Activated CD4-positive, alpha-beta T cell treated with anti-CD3 and anti-CD28 coated beads for 48 hours (primary cell): Measurements from ENCODE around the gene CDC123.
"Not testable (repeated sequence)": the region's sequence is repeated elsewhere in the genome, so short reads cannot be mapped to it uniquely, and the experiment has no call there.

ENCODE experiments used
- DNase-seq: peaks from one replicate; pipeline ENCODE4 v3.0.0-alpha.2; 2020

The CDC123 gene, protein sequence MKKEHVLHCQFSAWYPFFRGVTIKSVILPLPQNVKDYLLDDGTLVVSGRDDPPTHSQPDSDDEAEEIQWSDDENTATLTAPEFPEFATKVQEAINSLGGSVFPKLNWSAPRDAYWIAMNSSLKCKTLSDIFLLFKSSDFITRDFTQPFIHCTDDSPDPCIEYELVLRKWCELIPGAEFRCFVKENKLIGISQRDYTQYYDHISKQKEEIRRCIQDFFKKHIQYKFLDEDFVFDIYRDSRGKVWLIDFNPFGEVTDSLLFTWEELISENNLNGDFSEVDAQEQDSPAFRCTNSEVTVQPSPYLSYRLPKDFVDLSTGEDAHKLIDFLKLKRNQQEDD

DNA sequence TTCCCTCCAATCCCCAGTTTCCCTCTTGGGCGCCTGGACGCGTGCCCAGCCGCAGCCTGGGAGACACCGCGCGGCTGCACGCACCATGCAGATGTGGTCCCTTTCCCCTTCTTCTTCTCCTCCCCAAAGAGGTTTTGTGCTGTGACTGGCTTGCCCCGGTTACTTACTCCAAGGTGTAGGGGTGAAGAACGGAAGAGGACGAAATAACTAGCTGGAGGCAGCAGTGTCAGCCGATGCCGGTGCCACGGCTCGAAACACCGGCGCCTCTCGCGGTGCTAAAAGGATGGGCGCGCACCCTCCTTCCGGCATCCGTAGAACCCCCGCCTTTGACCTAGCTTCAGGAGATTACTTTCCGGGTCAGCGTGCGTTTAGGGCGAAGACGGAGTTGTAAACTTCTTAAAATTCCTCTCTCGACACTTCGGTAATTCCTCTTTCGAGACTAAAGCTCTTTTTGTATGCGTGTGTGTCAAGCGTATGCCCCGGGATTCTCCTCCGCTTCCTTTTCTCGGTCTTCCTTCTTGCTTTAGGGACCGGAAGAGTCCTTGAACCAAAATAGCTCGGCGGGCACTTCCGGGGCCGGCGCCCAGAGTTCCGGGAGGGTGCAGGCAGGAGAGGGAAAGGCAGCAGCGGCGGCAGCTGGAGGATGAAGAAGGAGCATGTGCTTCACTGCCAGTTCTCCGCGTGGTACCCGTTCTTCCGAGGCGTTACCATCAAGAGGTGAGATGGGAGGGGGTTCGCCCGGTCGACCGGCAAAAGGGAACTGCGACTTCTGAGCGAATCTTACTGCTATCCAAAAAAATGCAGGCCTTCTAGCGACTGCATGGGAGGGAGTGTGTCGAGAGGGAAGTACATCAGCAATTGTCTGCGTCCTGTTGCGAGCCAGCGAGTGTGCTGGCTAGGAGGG is at the start of gene CDC123, which contains the start of gene NUDT5:
Gene CDC123, plus strand, starts transcription at position 586 of the 904 bp plus-strand sequence. Its CDS starts 58 bp downstream, at position 644.
Gene NUDT5, minus strand, starts transcription at position 289 of the 904 bp plus-strand sequence. CDS start 9,600 bp downstream, outside the sequence.
- peak; percentile 92 for DNase-seq

DNA sequence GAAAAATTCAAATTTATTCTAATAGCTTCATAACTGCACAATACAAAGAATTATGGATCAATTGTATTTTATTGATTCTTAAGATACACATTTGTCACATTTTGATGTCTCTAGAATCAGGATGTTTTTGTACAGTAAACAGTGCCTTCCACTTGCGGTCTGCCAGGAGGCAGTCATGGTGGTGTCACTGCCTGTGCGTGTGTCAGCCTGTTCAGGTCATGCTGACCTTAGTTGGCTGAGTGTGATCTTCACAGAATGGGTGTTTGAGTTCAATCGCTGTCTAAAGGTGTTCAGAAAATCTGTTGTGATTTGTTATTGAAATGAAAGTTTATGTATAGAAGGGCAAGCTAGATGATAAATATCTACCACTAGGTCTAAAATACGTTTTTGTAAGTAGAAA is 45.8 kb upstream of the CDC123 start:
- no peak for DNase-seq

DNA sequence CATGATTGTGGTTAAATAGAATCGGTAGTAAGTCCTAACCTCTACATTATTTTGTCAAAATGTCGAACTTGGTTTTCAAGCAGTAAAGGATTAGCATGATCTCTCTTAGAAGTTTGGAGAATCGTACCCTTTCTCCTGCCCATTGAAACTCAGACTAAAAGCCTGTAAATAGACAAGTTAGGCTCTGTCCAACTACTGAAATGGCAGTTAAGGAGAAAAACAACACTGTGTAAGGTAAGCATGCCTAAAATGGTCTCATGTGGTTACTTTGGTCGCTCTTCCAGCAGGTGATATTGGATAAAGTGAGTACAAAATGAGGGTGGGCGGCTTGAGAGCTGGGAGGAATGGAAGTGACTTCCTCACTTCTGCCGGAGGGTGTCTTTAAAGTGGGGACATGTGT is 41.5 kb upstream of the CDC123 start:
- DNase-seq: no peak

DNA sequence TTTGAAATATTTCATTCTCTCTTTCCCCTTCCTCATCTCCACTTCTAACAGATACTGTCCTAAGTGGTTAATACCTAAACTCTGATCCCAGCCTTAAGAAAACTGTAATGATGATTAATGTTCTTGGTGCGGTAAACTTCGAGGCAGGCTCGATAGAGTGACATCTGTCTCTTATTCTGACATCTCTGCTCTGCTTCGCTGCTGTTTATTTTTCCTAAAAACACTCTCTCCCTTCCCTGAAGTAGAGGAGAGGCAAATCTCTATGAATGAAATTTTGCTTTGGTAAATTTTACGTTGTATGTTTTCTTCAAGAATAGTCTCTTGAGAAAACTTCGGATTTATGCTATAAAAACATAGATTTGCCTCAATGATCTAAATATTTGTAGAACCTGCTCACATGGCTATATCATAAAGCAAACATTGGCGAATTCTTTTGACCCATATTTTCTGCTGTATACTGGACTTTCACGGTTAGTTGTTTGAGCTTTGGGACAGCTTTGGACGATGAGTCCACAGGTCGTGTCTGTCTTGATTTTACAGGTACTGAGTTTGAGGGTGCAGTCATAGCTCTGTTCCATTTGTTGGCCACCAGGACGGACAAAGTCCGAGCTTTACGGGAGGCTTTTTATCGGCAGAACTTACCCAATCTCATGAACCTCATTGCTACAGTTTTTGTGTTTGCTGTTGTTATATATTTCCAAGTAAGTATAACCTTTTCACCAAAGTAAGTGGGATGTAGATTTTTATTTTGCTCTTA is 39.4 kb upstream of the CDC123 start:
- no peak for DNase-seq

DNA sequence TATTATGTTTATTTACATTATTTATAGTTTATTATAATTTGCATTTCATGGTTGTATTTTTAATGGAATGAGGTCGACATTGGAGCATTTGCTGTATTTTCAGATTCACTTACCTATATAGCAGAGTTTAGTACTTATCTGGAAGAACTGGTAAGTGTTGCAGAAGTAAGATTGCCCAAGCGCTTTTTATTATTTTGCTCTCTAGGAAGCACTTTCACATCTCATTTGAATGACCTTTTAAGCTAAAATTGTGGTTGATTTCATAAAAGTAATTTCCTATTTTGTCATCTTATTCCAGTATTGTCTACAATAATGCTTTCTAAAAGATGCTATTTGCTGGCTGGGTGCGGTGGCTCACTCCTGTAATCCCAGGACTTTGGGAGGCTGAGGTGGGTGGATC is 37.9 kb upstream of the CDC123 start:
- DNase-seq: no peak

DNA sequence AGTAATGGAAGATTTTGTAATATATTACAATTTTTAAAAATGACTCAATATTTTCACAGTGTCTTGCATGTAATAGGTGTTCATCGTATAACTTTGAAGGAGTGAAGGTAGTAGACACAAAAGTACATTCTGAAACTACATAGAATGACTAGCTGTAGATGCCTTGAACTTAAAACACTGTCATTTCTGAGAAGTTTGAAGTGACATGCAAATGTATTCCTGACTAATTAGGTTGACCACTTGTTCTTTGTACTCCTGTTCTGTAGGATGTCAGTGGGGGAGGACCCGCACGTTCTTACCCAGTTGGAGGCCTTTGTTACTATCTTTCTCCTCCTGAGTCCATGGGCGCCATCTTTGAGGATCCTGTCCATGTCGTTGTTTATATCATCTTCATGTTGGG is 35.3 kb upstream of the CDC123 start:
- no peak for DNase-seq

DNA sequence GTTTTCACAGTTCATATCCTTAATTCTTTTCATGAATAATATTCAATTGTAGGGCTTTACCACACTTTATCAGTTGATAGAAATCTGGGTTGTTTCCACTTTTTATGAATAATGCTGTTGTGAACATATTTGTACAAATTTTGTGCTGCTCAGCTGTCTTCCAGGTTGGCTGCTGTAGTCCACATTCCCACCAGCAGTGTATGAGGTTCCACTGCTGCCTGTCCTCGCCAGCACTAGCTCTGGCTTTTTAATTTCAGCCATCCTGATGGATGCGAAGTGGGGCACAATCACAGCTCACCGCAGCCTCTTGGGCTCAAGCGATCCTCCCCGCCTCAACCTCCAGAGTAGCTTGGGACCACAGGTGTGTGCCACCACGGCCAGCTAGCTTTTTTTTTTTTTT is 33.1 kb upstream of the CDC123 start:
- no peak for DNase-seq

DNA sequence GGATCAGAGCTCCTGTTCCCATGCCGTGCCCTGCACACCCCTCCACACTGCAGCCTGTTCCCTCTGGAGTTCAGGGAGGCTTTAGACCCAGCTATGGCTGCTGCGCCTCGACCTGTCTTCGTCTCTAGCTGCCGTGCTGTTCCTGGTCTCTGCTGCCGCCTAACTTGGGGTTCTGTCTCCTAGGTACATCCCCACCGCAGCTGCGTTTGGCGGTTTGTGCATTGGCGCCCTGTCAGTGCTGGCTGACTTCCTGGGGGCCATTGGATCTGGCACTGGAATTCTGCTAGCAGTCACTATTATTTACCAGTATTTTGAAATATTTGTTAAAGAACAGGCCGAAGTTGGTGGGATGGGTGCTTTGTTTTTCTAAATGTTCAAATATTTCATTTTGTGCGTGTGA is 31.9 kb upstream of the CDC123 start:
- DNase-seq: no peak

DNA sequence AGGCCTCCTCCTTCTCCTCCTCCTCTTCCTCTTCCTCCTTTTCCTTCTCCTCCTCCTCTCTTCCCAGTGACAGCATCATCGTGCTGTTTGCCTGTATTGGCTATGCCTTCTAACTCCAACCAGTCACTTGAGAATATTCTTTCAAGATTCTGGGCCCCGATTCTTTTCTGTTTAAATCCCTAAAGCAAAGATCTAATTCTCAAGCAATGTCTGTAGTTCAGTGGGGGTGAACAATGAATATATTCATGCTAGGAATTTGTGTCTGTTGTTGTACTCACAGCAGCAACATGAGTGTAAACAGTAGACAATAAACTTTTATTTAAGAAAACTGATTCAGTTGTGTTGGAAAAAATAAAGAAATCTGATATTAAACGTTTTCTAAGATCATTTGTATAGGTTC is 31.0 kb upstream of the CDC123 start:
- DNase-seq: no peak

DNA sequence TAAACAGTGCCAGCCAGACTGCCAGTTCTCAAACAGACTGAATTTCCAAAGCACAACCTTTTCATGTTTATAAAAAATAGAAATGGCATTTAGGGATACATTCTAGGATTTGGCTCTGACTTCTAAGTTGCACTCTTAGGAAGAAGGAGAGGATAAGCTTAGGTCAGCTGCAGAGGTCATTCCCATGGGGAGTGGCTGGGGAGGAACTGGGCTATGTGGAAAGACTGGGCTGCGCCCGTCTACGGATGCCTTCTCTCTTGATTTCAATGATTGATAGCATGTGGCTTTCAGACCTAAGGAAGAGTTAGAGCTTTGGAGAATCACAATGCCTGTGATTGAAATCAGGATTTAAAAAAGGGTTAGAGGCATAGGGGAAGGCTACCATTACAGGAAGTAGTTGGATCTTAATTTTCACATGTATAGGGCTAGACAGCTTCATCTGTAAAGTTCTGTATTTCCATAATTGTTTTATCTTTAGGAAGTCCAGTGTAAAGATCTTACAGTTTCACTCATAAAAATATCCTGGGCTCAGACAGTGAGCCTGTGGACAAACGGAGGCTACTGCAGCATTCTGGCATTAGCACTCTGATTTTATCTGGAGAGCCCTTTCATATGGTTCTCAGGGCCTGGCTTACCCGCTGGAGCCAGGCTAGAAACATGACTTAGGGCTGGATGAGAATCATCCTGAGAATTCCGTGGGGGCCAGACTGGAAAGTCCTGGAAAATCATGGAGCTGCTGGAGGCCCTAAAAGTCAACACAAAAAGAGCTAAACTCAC is 29.8 kb upstream of the CDC123 start:
- no peak for DNase-seq

DNA sequence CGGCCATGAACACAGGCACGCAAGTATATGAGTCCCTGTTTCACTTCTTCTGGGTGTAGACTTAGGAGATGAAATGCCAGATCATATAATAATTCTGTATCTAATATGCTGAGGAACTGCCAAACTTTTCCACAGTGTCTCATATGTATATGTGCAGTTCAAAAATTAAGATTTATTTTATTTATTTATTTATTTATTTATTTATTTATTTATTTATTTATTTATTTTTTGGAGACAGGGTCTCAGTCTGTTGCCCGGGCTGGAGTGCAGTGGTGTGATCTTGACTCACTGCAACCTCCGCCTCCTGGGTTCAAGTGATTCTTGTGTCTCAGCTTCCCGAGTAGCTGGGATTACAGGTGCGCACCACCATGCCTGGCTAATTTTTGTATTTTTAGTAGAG is 24.5 kb upstream of the CDC123 start:
- not testable (repeated sequence) for DNase-seq

DNA sequence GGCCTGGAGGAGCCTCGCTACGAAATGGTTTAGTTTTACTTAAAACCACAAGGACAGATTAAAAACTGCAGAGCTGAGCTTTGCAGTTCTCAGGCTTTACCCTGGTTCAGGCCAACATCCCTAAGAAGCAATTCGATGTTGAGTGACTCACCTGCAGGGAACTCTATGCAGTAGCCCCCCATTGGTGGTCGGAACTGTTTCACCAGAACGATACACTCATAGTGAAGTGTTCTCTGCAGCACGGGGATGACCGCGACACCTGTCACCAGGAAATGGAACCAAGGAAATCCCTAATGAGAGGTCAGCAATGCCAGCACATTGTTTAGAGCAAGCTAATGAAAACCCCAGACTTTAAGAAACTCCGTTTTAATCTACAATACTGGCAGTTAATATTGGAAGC is 18.3 kb upstream of the CDC123 start:
- DNase-seq: peak; percentile 38

DNA sequence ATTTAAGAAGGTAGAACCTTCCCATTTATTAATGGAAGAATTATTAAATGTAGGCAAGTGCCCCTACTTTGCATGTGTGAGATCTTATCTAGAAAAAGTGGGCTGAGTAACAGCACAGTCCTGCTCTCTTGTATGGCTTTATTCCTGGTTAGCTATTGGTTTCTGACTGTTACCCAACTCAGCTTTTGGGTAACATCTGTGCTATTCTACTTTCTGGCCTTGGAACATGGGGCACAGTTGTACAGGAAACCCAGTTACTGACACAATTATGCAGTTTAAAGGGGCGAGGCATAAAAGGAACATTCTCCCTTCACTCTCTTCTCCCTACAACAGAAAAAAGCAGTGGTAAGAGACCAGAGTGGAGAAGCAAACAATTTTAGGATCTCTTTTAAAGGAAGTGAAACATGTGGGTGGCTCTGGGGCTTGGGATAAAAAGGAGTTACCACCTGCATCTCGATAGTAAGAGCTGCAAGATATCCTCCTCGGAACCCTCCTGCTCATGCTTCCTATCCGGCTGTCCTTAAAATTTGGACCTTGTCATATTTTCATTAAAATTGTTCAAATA is 16.3 kb upstream of the CDC123 start:
- no peak for DNase-seq

DNA sequence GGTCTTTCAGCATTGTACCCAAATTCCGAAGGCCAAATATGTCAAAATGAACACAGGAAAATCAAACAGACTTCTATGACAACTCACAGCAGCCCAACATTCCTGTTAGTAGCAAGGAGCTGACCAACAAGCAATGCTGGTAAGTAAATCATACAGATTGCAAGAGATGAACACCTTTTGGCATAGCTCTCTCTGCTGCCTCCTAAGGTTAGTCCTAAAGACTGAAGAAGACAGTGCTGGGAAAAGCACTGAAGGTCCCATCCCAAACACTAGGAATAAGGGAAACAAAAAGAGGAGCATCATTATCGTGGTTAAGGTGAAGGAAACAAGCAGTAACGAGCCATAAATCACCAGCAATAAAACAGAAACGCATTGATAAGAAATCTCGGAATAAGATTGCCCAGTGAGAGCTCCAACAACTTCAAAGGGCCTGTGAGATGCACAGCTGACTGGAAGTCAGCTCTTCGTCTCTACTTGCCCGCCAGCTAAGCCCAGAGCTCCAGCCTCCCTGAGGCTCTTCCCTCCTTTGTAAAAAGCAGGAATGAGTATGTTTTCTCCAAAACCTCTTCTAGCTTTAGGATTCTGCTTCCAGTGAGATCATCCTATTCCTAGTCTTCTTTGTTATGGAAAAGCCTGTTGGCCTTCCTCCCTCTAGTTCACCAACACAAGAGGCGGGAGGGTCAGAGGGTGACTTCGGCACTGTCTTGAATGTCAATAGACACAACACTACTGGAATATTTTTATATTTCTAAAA is 15.6 kb upstream of the CDC123 start:
- DNase-seq: no peak

DNA sequence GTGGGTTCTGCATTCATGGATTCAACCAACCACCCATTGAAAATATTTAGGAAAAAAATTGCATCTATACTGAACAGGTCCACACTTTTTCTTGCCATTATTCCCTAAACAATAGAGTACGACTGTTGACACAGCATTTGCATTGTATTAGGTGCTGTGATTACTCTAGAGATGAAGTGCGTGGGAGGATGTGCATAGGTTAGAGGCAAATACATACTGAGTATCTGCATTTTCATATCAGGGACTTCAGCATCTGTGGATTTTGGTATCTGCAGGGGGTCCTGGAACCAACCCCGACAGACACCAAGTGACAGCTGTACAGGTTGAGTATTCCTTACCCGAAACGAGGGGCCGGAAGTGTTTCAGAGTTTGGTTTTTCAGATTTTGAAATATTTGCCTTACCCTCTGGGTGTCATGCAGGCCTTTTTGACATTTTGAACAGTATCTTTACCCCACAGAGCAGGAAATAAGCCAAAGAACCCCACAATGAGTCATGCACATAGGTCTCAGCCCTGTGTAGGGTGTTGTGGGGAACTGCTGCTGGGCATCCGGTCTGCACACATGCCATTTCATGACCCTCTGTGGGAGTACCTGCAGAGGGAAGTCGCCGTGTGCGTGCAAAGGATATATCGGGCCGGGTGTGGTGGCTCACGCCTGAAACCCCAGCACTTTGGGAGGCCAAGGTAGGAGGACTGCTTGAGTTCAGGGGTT is 14.8 kb upstream of the CDC123 start:
- DNase-seq: peak; percentile 73

DNA sequence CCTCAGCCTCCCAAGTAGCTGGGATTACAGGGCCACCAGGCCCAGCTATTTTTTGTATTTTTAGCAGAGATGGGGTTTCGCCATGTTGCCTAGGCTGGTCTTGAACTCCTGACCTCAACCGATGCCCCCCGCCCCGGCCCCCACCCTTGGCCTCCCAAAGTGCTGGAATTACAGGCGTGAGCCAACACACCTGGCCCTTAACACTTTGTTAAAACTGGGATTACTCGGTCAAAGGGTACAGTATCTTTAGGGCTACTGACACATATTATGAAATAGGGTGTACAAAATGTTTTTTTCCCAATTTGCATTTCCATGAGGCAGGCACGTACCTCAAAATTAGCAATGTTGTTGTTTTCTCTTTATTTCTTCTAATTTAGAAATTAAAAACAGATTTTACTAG is 11.8 kb upstream of the CDC123 start:
- no peak for DNase-seq

DNA sequence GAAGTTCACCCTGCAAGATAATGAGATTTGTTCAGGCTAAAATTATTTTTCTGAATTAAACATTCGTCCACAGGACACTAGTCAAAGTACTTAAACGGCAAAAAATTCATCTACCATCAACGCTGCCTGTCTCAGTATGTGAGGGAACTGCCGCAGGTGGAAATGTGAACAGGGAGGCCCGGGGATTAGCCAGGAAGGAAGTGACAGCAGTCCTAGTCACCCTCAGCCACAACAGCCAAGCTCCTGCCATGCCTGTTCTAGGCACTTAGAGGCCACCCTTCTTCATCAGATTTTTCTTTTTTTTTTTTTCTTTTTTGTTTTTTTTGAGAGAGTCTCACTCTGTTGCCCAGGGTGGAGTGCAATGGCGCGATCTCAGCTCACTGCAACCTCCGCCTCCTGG is 9.7 kb upstream of the CDC123 start:
- peak; percentile 36 for DNase-seq

DNA sequence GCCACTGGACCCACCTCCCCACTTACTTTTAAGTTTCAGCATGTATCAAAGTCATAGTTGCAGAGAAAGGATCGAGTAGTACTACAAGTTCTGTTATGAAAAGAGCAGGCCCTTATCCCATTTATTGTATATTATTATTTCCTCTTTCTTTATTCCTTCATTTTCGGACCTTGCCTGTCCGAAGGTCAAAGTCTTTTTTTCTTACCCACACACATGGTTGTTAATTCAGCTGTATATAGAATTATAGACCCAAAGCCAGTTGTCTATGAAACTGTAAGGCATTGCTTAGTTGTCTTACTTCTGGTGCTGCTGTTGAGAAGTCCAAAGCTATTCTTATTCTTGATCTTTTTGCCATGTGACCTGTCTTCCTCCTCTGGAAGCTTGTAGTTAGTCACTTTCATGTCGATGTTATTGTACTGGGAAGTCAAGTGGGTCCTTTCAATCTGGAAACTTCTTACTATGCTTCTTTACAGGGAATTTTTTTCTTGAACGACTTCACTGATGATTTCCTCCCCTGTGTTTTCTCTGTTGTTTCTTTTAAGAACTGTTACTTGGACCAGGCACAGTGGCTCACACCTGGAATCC is 8.6 kb upstream of the CDC123 start:
- no peak for DNase-seq

DNA sequence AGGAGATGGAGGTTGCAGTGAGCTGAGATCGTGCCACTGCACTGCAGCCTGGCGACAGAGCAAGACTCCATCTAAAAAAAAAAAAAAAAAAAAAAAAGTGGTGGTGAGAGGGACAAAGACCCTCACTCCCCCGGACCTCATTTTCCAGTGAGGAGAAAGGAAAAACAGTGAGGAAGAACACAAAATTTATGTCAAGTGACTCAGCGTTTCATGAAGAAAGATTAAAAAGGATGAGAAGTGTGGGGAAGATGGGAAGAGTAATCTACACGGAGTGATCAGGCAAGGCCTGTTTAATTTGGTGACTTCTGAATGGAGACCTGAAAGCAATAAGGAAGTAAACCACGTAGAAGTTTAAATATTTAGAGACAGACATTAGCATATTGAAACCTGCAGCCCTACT is 7.3 kb upstream of the CDC123 start:
- no peak for DNase-seq

DNA sequence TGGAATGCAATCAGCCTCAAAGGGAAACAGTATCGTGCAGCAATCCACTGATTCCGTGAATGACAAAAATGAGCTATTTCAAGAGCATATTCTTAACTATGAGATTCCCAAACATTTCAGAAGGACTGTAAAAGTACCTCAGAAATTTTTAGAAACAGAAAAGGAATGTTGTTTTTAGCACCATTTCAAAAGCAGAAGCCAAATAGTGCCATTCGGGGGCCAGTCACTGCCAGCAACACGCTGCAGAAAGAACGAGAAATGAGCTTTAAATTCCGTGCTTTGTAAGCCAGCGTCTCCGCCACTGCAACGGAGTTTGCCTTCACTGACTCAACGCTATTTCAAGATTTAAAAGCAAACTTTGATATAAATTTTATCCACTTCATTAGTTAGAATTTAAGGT is 6.6 kb upstream of the CDC123 start:
- no peak for DNase-seq
